ENCODE data around the gene S100A6.

- TF ChIP-seq CTCF (conservative IDR thresholded peaks at IDR 0.05 in 1 of 2, IDR thresholded peaks at IDR 0.05 in 1 of 2; ENCODE audit: low read depth in 1 of 2, low read length in 2 of 2), result no peak
- TF ChIP-seq EZH2 (IDR thresholded peaks at IDR 0.05; ENCODE audit: low read length, missing control alignments), result no peak
Measured at GRCh38 chr1:153527023-153527682, 8.6 kb downstream of the S100A6 start.
